Osteoblast (primary cell): Measurements from ENCODE around the gene SDS. TPM values are rescaled to one million over a fixed set of nuclear protein-coding genes. Genes with fewer than 3 reads are reported as not detected.

Experiments used
- DNase-seq: peaks from one replicate; pipeline ENCODE4 v3.0.0; 2011; ENCODE audit warnings: low spot score, mixed read lengths; ENCODE audit not compliant: insufficient read length; ENCODE audit errors: missing footprints
- H2AFZ ChIP-seq: 2 replicates; pipeline ENCODE4 v1.6.0; 2011; ENCODE audit warnings: mild to moderate bottlenecking, low read length
- H3K27ac ChIP-seq: 2 replicates; pipeline ENCODE4 v1.5.1; 2011; ENCODE audit warnings: mild to moderate bottlenecking, low read depth, low read length, moderate library complexity
- H3K27me3 ChIP-seq: 2 replicates; pipeline ENCODE4 v1.6.0; 2012; ENCODE audit warnings: mild to moderate bottlenecking, control low read depth, inconsistent platforms, low read length, moderate library complexity; ENCODE audit not compliant: insufficient read depth
- H3K36me3 ChIP-seq: 2 replicates; pipeline ENCODE4 v1.5.1; 2011; ENCODE audit warnings: mild to moderate bottlenecking, low read length, control low read depth, moderate library complexity; ENCODE audit not compliant: insufficient read depth
- H3K4me1 ChIP-seq: 2 replicates; pipeline ENCODE4 v1.5.1; 2011; ENCODE audit warnings: mild to moderate bottlenecking, low read length, control low read depth, moderate library complexity; ENCODE audit not compliant: insufficient read depth
- H3K4me2 ChIP-seq: 2 replicates; pipeline ENCODE4 v1.6.0; 2011; ENCODE audit warnings: mild to moderate bottlenecking, low read length; ENCODE audit not compliant: insufficient read depth
- H3K4me3 ChIP-seq: fragments of 200-600 bp; sonication (generic); 3 replicates; pipeline ENCODE4 v1.5.1; 2012; ENCODE audit warnings: mild to moderate bottlenecking, low read length, inconsistent platforms; ENCODE audit not compliant: insufficient read depth
- H3K79me2 ChIP-seq: 2 replicates; pipeline ENCODE4 v1.6.0; 2012; ENCODE audit warnings: mild to moderate bottlenecking, low read length, control low read depth, inconsistent platforms; ENCODE audit not compliant: insufficient read depth
- H3K9me3 ChIP-seq: 2 replicates; pipeline ENCODE4 v1.5.1; 2011; ENCODE audit warnings: low read depth, low read length, control low read depth
- H4K20me1 ChIP-seq: 2 replicates; pipeline ENCODE4 v1.6.0; 2012; ENCODE audit warnings: mild to moderate bottlenecking, low read length, control low read depth; ENCODE audit not compliant: insufficient read depth
- total RNA-seq: library from RNA; depleted of rRNA; stranded (reverse); fragments of >200 nt; gene quantifications from 2 replicates; pipeline ENCODE4 v1.2.3, GENCODE V29; 2012
- TF ChIP-seq, protein P1 (sequence below): IDR thresholded peaks from 2 replicates; pipeline ENCODE4 v1.5.1; 2011; ENCODE audit warnings: mild to moderate bottlenecking, low read depth, low read length, moderate library complexity; ENCODE audit errors: extremely low read depth

Gene SDS
- total RNA-seq, 1 donor, result under 0.01 TPM

DNA sequence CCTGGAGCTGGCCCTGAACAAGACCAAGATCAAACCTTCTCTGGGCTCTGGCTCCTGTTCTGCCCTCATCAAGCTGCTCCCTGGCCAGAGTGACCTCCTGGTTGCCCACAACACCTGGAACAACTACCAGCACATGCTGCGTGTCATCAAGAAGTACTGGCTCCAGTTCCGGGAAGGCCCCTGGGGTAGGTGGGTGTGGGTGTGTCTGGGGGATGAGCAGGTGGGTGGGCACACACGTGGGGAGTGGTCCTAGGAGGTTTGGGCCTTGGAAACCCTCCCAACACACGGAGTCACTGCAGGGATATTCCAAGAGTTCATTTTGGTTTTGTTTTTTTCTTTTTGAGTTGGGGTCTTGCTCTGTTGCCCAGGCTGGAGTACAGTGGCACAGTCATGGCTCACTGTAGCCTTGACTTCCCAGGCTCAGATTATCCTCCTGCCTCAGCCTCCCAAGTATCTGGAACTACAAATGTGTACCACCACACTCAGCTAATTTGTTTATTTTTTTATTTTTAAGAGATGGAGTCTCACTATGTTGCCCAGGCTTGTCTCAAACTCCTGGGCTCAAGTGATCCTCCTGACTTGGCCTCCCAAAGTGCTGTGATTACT lies 28.8 kb downstream of the SDS start:
- H3K27ac ChIP-seq, result no peak overlapping the region
- H3K4me2 ChIP-seq, result no peak overlapping the region
- DNase-seq, result no peak
- H3K27me3 ChIP-seq, result no peaks in the 10 kb centered on the region
- H3K79me2 ChIP-seq, result peaks cover 4% of the 10 kb centered on the region
- no peaks in the 10 kb centered on the region for H3K9me3 ChIP-seq
- H3K36me3 ChIP-seq, result peaks cover 32% of the 10 kb centered on the region
- TF ChIP-seq, protein P1, sequence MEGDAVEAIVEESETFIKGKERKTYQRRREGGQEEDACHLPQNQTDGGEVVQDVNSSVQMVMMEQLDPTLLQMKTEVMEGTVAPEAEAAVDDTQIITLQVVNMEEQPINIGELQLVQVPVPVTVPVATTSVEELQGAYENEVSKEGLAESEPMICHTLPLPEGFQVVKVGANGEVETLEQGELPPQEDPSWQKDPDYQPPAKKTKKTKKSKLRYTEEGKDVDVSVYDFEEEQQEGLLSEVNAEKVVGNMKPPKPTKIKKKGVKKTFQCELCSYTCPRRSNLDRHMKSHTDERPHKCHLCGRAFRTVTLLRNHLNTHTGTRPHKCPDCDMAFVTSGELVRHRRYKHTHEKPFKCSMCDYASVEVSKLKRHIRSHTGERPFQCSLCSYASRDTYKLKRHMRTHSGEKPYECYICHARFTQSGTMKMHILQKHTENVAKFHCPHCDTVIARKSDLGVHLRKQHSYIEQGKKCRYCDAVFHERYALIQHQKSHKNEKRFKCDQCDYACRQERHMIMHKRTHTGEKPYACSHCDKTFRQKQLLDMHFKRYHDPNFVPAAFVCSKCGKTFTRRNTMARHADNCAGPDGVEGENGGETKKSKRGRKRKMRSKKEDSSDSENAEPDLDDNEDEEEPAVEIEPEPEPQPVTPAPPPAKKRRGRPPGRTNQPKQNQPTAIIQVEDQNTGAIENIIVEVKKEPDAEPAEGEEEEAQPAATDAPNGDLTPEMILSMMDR, result no peak
- no peak overlapping the region for H2AFZ ChIP-seq
- H3K4me3 ChIP-seq, result no peak overlapping the region
- H4K20me1 ChIP-seq, result peaks cover 7% of the 10 kb centered on the region
- H3K4me1 ChIP-seq, result no peaks in the 10 kb centered on the region

DNA sequence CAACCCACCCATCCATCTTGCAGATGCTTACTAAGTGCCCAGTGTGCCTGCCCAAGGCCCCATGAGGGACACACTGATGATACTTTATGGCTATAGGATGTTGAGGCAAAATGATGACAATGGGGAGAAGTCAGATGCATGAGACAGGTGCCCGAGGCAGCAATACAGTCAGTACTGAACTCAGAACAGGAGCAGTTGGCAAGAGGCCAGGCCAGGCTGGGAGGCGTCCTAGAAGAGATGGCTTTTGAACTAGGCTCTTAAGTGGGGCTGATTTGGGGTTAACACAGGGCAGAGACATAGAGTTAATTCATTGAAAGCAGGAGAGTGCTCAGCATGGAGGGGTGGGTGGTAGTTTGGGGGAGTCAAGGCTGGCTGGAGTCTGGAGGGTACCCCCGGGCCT lies 29.7 kb downstream of the SDS start:
- H3K9me3 ChIP-seq, result no peaks in the 10 kb centered on the region
- H3K36me3 ChIP-seq, result peaks cover 30% of the 10 kb centered on the region
- H3K4me2 ChIP-seq, result no peak overlapping the region
- H3K27me3 ChIP-seq, result no peaks in the 10 kb centered on the region
- no peak for DNase-seq
- no peak overlapping the region for H3K4me3 ChIP-seq
- no peaks in the 10 kb centered on the region for H3K4me1 ChIP-seq
- peaks cover 7% of the 10 kb centered on the region for H4K20me1 ChIP-seq
- TF ChIP-seq, protein P1, result no peak
- H2AFZ ChIP-seq, result no peak overlapping the region
- H3K27ac ChIP-seq, result no peak overlapping the region
- peaks cover 4% of the 10 kb centered on the region for H3K79me2 ChIP-seq

DNA sequence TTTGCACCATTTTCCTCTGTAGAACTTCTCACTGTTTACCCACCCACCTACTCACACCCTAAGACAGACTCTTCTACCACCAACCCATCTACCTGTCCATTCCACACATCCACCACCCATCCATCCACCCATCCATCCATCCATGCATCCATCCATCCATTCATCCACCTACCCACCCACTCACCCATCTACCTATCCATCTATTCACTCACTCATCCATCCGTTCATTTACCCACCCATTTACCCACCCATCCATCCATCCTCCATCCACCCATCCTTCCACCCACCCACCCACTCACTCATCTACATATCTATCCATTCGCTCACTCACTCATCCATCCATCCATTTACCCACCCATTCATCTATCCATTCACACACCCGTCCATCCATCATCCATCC lies 30.2 kb downstream of the SDS start:
- Histone ChIP-seq H3K9me3 (no peaks in the 10 kb centered on the region), H3K27me3 (no peaks in the 10 kb centered on the region), H3K36me3 (peaks cover 30% of the 10 kb centered on the region), H2AFZ (no peak overlapping the region), H3K27ac (no peak overlapping the region), H3K4me2 (no peak overlapping the region), H3K4me1 (no peaks in the 10 kb centered on the region), H3K4me3 (no peak overlapping the region), H3K79me2 (peaks cover 8% of the 10 kb centered on the region), H4K20me1 (peaks cover 7% of the 10 kb centered on the region)
- TF ChIP-seq, protein P1, result no peak
- no peak for DNase-seq

GRCh38 chr12:113372371-113372770 lies 31.3 kb downstream of the SDS start:
- Histone ChIP-seq H3K4me1 (no peaks in the 10 kb centered on the region), H3K27ac (no peak overlapping the region), H3K27me3 (no peaks in the 10 kb centered on the region), H3K79me2 (peaks cover 13% of the 10 kb centered on the region), H2AFZ (no peak overlapping the region), H3K36me3 (peaks cover 28% of the 10 kb centered on the region), H3K4me2 (no peak overlapping the region), H3K9me3 (no peaks in the 10 kb centered on the region), H3K4me3 (no peak overlapping the region), H4K20me1 (peaks cover 7% of the 10 kb centered on the region)
- DNase-seq, result no peak
- TF ChIP-seq, protein P1, result no peak
